H9 (cell line): Measurements from ENCODE around the gene KRT12. TPM values are rescaled to one million over a fixed set of nuclear protein-coding genes. Genes with fewer than 3 reads are reported as not detected.

ENCODE experiments used
- DNase-seq: peaks from one replicate; pipeline ENCODE4 v3.0.0-alpha.2; 2017
- H2AFZ ChIP-seq: one replicate; pipeline ENCODE4 v1.6.1; 2013; ENCODE audit warnings: mild to moderate bottlenecking, low read length, control low read depth, moderate library complexity
- H2AK5ac ChIP-seq: 2 replicates; pipeline ENCODE4 v1.6.1; 2013; ENCODE audit warnings: low read length, control low read depth, mixed read lengths; ENCODE audit not compliant: insufficient read length
- H2BK120ac ChIP-seq: one replicate; pipeline ENCODE4 v1.6.1; 2013; ENCODE audit warnings: low read depth, mild to moderate bottlenecking, low read length, control low read depth, inconsistent platforms; ENCODE audit not compliant: poor library complexity, severe bottlenecking
- H2BK12ac ChIP-seq: 2 replicates; pipeline ENCODE4 v1.6.1; 2013; ENCODE audit warnings: low read length, control low read depth, mixed read lengths, low read depth; ENCODE audit not compliant: insufficient read length
- H2BK15ac ChIP-seq: 2 replicates; pipeline ENCODE4 v1.6.1; 2013; ENCODE audit warnings: low read depth, low read length, control low read depth
- H2BK20ac ChIP-seq: one replicate; pipeline ENCODE4 v1.6.1; 2013; ENCODE audit warnings: low read depth, mild to moderate bottlenecking, low read length, control low read depth, inconsistent platforms; ENCODE audit not compliant: poor library complexity, severe bottlenecking
- H2BK5ac ChIP-seq: 2 replicates; pipeline ENCODE4 v1.6.1; 2013; ENCODE audit warnings: low read length, control low read depth, mixed read lengths; ENCODE audit not compliant: insufficient read length
- H3K14ac ChIP-seq: 2 replicates; pipeline ENCODE4 v1.6.1; 2013; ENCODE audit warnings: low read length, control low read depth; ENCODE audit not compliant: insufficient read depth
- H3K18ac ChIP-seq: 2 replicates; pipeline ENCODE4 v1.6.1; 2013; ENCODE audit warnings: low read depth, mild to moderate bottlenecking, mixed read lengths, low read length, control low read depth; ENCODE audit not compliant: insufficient read length
- H3K23ac ChIP-seq: 2 replicates; pipeline ENCODE4 v1.6.1; 2013; ENCODE audit warnings: low read length, control low read depth, mixed read lengths, low read depth; ENCODE audit not compliant: insufficient read length
- H3K23me2 ChIP-seq: 2 replicates; pipeline ENCODE4 v1.6.1; 2013; ENCODE audit warnings: low read depth, mild to moderate bottlenecking, mixed read lengths, low read length, control low read depth; ENCODE audit not compliant: insufficient read length, poor library complexity, severe bottlenecking
- H3K27ac ChIP-seq: 2 replicates; pipeline ENCODE4 v1.5.1; 2013; ENCODE audit warnings: low read length, control low read depth, mixed read lengths, low read depth; ENCODE audit not compliant: insufficient read length
- H3K27me3 ChIP-seq: 2 replicates; pipeline ENCODE4 v1.6.1; 2013; ENCODE audit warnings: low read length, control low read depth, inconsistent platforms; ENCODE audit not compliant: insufficient read depth
- H3K4ac ChIP-seq: 2 replicates; pipeline ENCODE4 v1.6.1; 2013; ENCODE audit warnings: low read depth, mild to moderate bottlenecking, control low read depth, inconsistent platforms, low read length, moderate library complexity
- H3K4me1 ChIP-seq: 2 replicates; pipeline ENCODE4 v1.6.1; 2013; ENCODE audit warnings: low read length, control low read depth, inconsistent platforms; ENCODE audit not compliant: insufficient read depth
- H3K4me2 ChIP-seq: 2 replicates; pipeline ENCODE4 v1.6.1; 2013; ENCODE audit warnings: low read length, control low read depth, mixed read lengths; ENCODE audit not compliant: insufficient read length, insufficient read depth
- H3K56ac ChIP-seq: 2 replicates; pipeline ENCODE4 v1.6.1; 2013; ENCODE audit warnings: low read depth, mild to moderate bottlenecking, mixed read lengths, low read length, control low read depth; ENCODE audit not compliant: insufficient read length
- H3K79me1 ChIP-seq: 2 replicates; pipeline ENCODE4 v1.6.1; 2013; ENCODE audit warnings: low read depth, mild to moderate bottlenecking, moderate library complexity, low read length, control low read depth, inconsistent platforms; ENCODE audit not compliant: insufficient read depth, poor library complexity, severe bottlenecking
- H3K79me2 ChIP-seq: 2 replicates; pipeline ENCODE4 v1.6.1; 2013; ENCODE audit warnings: low read length, control low read depth, inconsistent platforms; ENCODE audit not compliant: insufficient read depth
- H3K9ac ChIP-seq: 2 replicates; pipeline ENCODE4 v1.6.1; 2013; ENCODE audit warnings: low read length, control low read depth, mixed read lengths; ENCODE audit not compliant: insufficient read length; ENCODE audit errors: extremely low read depth
- H3K9me3 ChIP-seq: one replicate; pipeline ENCODE4 v1.6.1; 2013; ENCODE audit warnings: low read depth, low read length, inconsistent platforms; ENCODE audit not compliant: control insufficient read depth
- H3T11ph ChIP-seq: one replicate; pipeline ENCODE4 v1.6.1; 2013; ENCODE audit warnings: mild to moderate bottlenecking, low read length, control low read depth, inconsistent platforms
- H4K20me1 ChIP-seq: one replicate; pipeline ENCODE4 v1.6.1; 2013; ENCODE audit not compliant: control insufficient read depth, insufficient read length, insufficient read depth
- H4K5ac ChIP-seq: 2 replicates; pipeline ENCODE4 v1.6.1; 2013; ENCODE audit warnings: low read depth, mild to moderate bottlenecking, mixed read lengths, low read length, control low read depth; ENCODE audit not compliant: insufficient read length
- H4K8ac ChIP-seq: replicated peaks from 2 replicates; pipeline ENCODE4 v1.6.1; 2013; ENCODE audit warnings: low read length, control low read depth, mixed read lengths, low read depth; ENCODE audit not compliant: insufficient read length
- H4K91ac ChIP-seq: 2 replicates; pipeline ENCODE4 v1.6.1; 2013; ENCODE audit warnings: low read depth, mild to moderate bottlenecking, moderate library complexity, mixed read lengths, low read length, control low read depth; ENCODE audit not compliant: insufficient read length
- H3K27ac Mint-ChIP-seq, 3 experiments: 2 replicates in 2 of 3; 3 replicates in 1 of 3; pipeline ENCODE4 v1.8.0; 2020 to 2021; ENCODE audit warnings: mixed read lengths in 3 of 3, mild to moderate bottlenecking in 1 of 3, moderate library complexity in 1 of 3
- H3K27me3 Mint-ChIP-seq: 2 replicates; pipeline ENCODE4 v1.8.0; 2021; ENCODE audit warnings: low read depth, mild to moderate bottlenecking, moderate library complexity, mixed read lengths
- H3K36me3 Mint-ChIP-seq, 3 experiments: 2 replicates in 2 of 3; 3 replicates in 1 of 3; pipeline ENCODE4 v1.8.0; 2020 to 2021; ENCODE audit warnings: low read depth in 3 of 3, mixed read lengths in 3 of 3; ENCODE audit not compliant: insufficient read depth in 1 of 3
- H3K4me1 Mint-ChIP-seq, 2 experiments: 2 replicates each; pipeline ENCODE4 v1.8.0; 2020; ENCODE audit warnings: mixed read lengths in 2 of 2
- H3K4me3 Mint-ChIP-seq, 2 experiments: 2 replicates in 1 of 2; 3 replicates in 1 of 2; pipeline ENCODE4 v1.8.0; 2020 to 2021; ENCODE audit warnings: mild to moderate bottlenecking in 2 of 2, mixed read lengths in 2 of 2, moderate library complexity in 1 of 2
- H3K9me3 Mint-ChIP-seq, 2 experiments: 2 replicates in 1 of 2; 3 replicates in 1 of 2; pipeline ENCODE4 v1.8.0; 2020; ENCODE audit warnings: mild to moderate bottlenecking in 2 of 2, mixed read lengths in 2 of 2, moderate library complexity in 1 of 2
- WGBS: extraction: QIAGEN DNeasy Blood & Tissue Kit; methylation state at CpG from one replicate; pipeline ENCODE4 v1.1.7; 2013; ENCODE audit warnings: missing lambda C conversion rate, low lambda C conversion rate, mixed read lengths; ENCODE audit not compliant: insufficient read length; ENCODE audit errors: extremely low coverage; 5-methylcytosine and 5-hydroxymethylcytosine counted together
- total RNA-seq: library from RNA; stranded (reverse); gene quantifications from 2 replicates; pipeline ENCODE4 v1.2.1, GENCODE V29; 2021
- TF ChIP-seq, protein P1 (sequence below): fragments of 200-600 bp; sonication (generic); conservative IDR thresholded peaks from 3 replicates; pipeline ENCODE4 v1.8.0; 2021; ENCODE audit warnings: antibody characterized with exemption, mild to moderate bottlenecking

KRT12 gene
- total RNA-seq, 1 experiment from 2014 or later = not detected

DNA sequence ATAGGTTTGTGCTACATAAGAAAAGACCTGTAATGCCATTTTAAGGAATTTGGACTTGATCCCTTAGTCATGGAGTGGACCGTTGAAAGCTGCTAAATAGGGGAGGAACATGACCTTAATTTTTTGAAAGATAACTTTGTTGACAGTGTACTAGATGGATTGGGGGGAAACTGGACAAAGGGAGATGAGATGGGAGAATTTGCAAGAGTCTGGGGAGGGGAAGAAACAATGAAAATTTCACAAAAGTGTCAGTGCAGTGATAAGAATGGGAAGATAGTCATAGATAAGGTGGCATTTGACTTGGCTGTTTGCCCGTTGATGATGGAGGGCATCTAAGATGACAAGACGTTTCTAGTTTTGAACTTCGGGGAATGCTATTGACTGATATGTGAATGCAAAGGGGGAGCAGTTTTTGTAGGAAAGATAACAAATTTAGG is 22.3 kb downstream of the KRT12 start:
- H3K23me2 ChIP-seq = no peaks in the 10 kb centered on the region
- H2BK5ac ChIP-seq = no peak overlapping the region
- H3K27ac Mint-ChIP-seq = no peak overlapping the region
- H3T11ph ChIP-seq = no peak overlapping the region
- no peak overlapping the region for H3K18ac ChIP-seq
- H3K56ac ChIP-seq = no peak overlapping the region
- DNase-seq = no peak
- no peaks in the 10 kb centered on the region for H3K36me3 Mint-ChIP-seq
- TF ChIP-seq, protein P1, sequence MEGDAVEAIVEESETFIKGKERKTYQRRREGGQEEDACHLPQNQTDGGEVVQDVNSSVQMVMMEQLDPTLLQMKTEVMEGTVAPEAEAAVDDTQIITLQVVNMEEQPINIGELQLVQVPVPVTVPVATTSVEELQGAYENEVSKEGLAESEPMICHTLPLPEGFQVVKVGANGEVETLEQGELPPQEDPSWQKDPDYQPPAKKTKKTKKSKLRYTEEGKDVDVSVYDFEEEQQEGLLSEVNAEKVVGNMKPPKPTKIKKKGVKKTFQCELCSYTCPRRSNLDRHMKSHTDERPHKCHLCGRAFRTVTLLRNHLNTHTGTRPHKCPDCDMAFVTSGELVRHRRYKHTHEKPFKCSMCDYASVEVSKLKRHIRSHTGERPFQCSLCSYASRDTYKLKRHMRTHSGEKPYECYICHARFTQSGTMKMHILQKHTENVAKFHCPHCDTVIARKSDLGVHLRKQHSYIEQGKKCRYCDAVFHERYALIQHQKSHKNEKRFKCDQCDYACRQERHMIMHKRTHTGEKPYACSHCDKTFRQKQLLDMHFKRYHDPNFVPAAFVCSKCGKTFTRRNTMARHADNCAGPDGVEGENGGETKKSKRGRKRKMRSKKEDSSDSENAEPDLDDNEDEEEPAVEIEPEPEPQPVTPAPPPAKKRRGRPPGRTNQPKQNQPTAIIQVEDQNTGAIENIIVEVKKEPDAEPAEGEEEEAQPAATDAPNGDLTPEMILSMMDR = no peak
- no peak overlapping the region for H2BK20ac ChIP-seq
- H3K79me2 ChIP-seq = no peaks in the 10 kb centered on the region
- H2BK12ac ChIP-seq = no peak overlapping the region
- H4K8ac ChIP-seq = no peak overlapping the region
- no peaks in the 10 kb centered on the region for H3K9me3 Mint-ChIP-seq
- H3K4me1 Mint-ChIP-seq = peaks cover 4% of the 10 kb centered on the region in 2 experiments
- H2AK5ac ChIP-seq = no peak overlapping the region
- H3K9me3 ChIP-seq = no peaks in the 10 kb centered on the region
- no peaks in the 10 kb centered on the region for H3K27me3 ChIP-seq
- H3K4me3 Mint-ChIP-seq = no peak overlapping the region
- H4K5ac ChIP-seq = no peak overlapping the region
- no peaks in the 10 kb centered on the region for H3K79me1 ChIP-seq
- no peaks in the 10 kb centered on the region for H4K20me1 ChIP-seq
- peaks cover 84% of the 10 kb centered on the region for H3K27me3 Mint-ChIP-seq
- WGBS = no CpG with 5 or more reads among the region's 4 CpGs
- no peak overlapping the region for H3K27ac ChIP-seq
- H3K9ac ChIP-seq = no peak overlapping the region
- H3K23ac ChIP-seq = no peak overlapping the region
- H3K14ac ChIP-seq = no peak overlapping the region
- H2BK120ac ChIP-seq = no peak overlapping the region
- H3K4ac ChIP-seq = no peak overlapping the region
- no peaks in the 10 kb centered on the region for H3K4me1 ChIP-seq
- H3K4me2 ChIP-seq = no peak overlapping the region
- no peak overlapping the region for H4K91ac ChIP-seq
- no peak overlapping the region for H2AFZ ChIP-seq
- H2BK15ac ChIP-seq = no peak overlapping the region
